Measurements from ENCODE around the gene REPS2. TPM values are rescaled to one million over a fixed set of nuclear protein-coding genes. Genes with fewer than 3 reads are reported as not detected.

Gene REPS2
- total RNA-seq, 2 experiments from 2014 or later = 0.41 to 4.0 TPM

DNA sequence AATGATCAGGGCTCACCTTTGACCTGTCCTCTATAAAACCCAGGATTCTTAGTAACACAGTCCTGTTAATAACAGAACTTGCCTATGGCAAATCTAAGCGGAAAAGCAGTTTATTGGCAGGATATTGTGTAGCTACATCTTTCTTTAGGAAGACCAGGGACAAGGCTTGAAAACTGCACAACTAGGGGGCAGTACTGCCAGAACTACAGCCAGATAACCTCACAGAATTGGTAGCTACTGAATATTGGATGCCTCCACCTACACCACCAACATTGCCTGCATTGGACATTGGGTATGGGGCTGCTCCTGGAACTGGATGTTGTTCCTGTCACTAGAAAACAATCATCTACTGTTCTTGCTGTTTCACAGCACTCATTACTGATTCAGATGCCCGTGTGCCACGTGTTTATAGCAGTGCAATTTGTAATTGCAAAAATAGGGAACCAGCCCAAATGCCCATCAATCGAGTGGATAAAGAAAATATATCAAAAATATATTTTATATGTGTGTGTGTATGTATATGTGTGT, 47.4 kb downstream of the REPS2 start:
- H3K79me2 ChIP-seq (ENCODE audit: insufficient read depth, low read depth, low read length) = no peaks in the 10 kb centered on the region
- BruUV-seq (replicated peaks) = no TSS peak
- intact Hi-C loops (cut with micrococcal nuclease; ENCODE audit: unreplicated experiment) = no loop called here
- no peaks in the 10 kb centered on the region for H3K9me2 ChIP-seq (ENCODE audit: insufficient read depth, low read length)
- ChIA-PET CTCF (ENCODE audit: unreplicated experiment) (no interaction called here), POLR2A (interaction anchor here (0.6 kb wide), 1 partner anchor 248 kb away, joined by 3 read pairs; no protein-coding TSS in a partner anchor)
- no peaks in the 10 kb centered on the region for H3K36me3 ChIP-seq (ENCODE audit: insufficient read depth, low read length)
- H3K4me3 ChIP-seq (ENCODE audit: low read depth, low read length, poor library complexity, severe bottlenecking) = no peak overlapping the region
- no peak overlapping the region for H2AFZ ChIP-seq (ENCODE audit: low read length)
- TF ChIP-seq, protein P1, sequence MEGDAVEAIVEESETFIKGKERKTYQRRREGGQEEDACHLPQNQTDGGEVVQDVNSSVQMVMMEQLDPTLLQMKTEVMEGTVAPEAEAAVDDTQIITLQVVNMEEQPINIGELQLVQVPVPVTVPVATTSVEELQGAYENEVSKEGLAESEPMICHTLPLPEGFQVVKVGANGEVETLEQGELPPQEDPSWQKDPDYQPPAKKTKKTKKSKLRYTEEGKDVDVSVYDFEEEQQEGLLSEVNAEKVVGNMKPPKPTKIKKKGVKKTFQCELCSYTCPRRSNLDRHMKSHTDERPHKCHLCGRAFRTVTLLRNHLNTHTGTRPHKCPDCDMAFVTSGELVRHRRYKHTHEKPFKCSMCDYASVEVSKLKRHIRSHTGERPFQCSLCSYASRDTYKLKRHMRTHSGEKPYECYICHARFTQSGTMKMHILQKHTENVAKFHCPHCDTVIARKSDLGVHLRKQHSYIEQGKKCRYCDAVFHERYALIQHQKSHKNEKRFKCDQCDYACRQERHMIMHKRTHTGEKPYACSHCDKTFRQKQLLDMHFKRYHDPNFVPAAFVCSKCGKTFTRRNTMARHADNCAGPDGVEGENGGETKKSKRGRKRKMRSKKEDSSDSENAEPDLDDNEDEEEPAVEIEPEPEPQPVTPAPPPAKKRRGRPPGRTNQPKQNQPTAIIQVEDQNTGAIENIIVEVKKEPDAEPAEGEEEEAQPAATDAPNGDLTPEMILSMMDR (conservative IDR thresholded peaks at IDR 0.05; ENCODE audit: low read length) = peak; percentile 54
- TF ChIP-seq EZH2phosphoT487 (IDR thresholded peaks at IDR 0.05; ENCODE audit: borderline replicate concordance, low read depth, low read length) = no peak
- no peak overlapping the region for H3K4me2 ChIP-seq (ENCODE audit: low read length)
- no peaks in the 10 kb centered on the region for H4K20me1 ChIP-seq (ENCODE audit: insufficient read depth, low read length)
- no peaks in the 10 kb centered on the region for H3K9me3 ChIP-seq (ENCODE audit: low read length)
- H3K4me1 ChIP-seq (ENCODE audit: insufficient read depth, low read length, poor library complexity, severe bottlenecking) = no peaks in the 10 kb centered on the region
- no peak for DNase-seq (ENCODE audit: low spot score)
- no peak overlapping the region for H3K27ac ChIP-seq (ENCODE audit: low read depth, low read length, poor library complexity, severe bottlenecking)

DNA sequence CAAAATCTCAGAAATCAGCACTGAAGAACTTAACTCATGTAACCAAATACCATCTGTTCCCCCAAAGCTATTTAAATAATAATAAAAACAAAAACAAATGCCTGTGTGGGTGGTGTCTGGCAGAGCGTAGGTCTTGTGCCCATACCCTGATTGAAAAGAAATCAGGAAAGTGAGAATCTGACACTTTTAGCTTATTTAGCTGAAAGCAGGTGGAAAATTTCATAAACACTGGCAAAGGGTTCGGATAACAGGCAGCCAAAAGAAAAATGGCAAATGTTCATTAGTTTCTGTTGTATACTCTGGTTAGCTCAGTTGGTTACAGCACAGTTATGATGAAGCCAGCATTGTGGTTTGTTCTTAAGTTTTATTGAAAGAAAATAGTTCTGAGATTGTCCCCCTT, 48.3 kb downstream of the REPS2 start:
- CTCF ChIA-PET (ENCODE audit: unreplicated experiment) = interaction anchor here (0.6 kb wide), 1 partner anchor 54 kb away, joined by 3 read pairs; no protein-coding TSS in a partner anchor

DNA sequence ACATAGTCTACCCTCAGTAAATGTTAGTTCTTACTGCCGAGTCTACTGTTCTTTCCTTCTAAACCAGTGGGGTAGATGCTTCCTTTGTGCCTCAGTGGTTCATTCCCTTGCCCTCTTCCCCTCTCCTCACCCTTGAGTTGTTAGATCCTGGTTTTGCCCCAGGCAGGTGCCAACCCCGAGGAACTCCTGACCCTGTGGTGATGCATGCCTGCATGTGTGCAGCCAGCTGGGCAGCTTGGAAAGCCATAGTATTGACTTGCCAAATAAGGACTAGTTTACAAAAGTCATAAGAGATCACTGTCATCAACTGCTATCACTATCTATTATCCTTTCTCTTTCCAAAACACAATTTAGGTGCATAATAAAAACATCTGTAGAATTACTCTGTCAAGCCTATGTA, 50.9 kb downstream of the REPS2 start:
- Histone ChIP-seq H3K27ac (ENCODE audit: low read depth, low read length, poor library complexity, severe bottlenecking) (no peak overlapping the region), H3K36me3 (ENCODE audit: insufficient read depth, low read length) (no peaks in the 10 kb centered on the region), H3K79me2 (ENCODE audit: insufficient read depth, low read depth, low read length) (no peaks in the 10 kb centered on the region), H3K4me2 (ENCODE audit: low read length) (no peak overlapping the region), H2AFZ (ENCODE audit: low read length) (no peak overlapping the region), H3K9me3 (ENCODE audit: low read length) (no peaks in the 10 kb centered on the region), H3K4me3 (ENCODE audit: low read depth, low read length, poor library complexity, severe bottlenecking) (no peak overlapping the region), H3K4me1 (ENCODE audit: insufficient read depth, low read length, poor library complexity, severe bottlenecking) (no peaks in the 10 kb centered on the region), H4K20me1 (ENCODE audit: insufficient read depth, low read length) (no peaks in the 10 kb centered on the region), H3K9me2 (ENCODE audit: insufficient read depth, low read length) (no peaks in the 10 kb centered on the region)
- no TSS peak for BruUV-seq (replicated peaks)
- ChIA-PET POLR2A (interaction anchor here (1.0 kb wide), 1 partner anchor 22 kb away, joined by 3 read pairs; no protein-coding TSS in a partner anchor), CTCF (ENCODE audit: unreplicated experiment) (no interaction called here)
- no peak for TF ChIP-seq EZH2phosphoT487 (IDR thresholded peaks at IDR 0.05; ENCODE audit: borderline replicate concordance, low read depth, low read length)
- TF ChIP-seq, protein P1 (conservative IDR thresholded peaks at IDR 0.05; ENCODE audit: low read length) = no peak
- no peak for DNase-seq (ENCODE audit: low spot score)
- intact Hi-C loops (cut with micrococcal nuclease; ENCODE audit: unreplicated experiment) = no loop called here

More for the DNA sequence above, 48.3 kb downstream of the REPS2 start:
- Histone ChIP-seq H3K4me3 (ENCODE audit: low read depth, low read length, poor library complexity, severe bottlenecking) (no peak overlapping the region), H3K36me3 (ENCODE audit: insufficient read depth, low read length) (no peaks in the 10 kb centered on the region), H3K4me1 (ENCODE audit: insufficient read depth, low read length, poor library complexity, severe bottlenecking) (no peaks in the 10 kb centered on the region), H3K4me2 (ENCODE audit: low read length) (no peak overlapping the region), H3K9me2 (ENCODE audit: insufficient read depth, low read length) (no peaks in the 10 kb centered on the region), H3K27ac (ENCODE audit: low read depth, low read length, poor library complexity, severe bottlenecking) (no peak overlapping the region), H2AFZ (ENCODE audit: low read length) (no peak overlapping the region), H3K9me3 (ENCODE audit: low read length) (no peaks in the 10 kb centered on the region), H3K79me2 (ENCODE audit: insufficient read depth, low read depth, low read length) (no peaks in the 10 kb centered on the region), H4K20me1 (ENCODE audit: insufficient read depth, low read length) (no peaks in the 10 kb centered on the region)
- TF ChIP-seq, protein P1 (conservative IDR thresholded peaks at IDR 0.05; ENCODE audit: low read length) = no peak
- no peak for TF ChIP-seq EZH2phosphoT487 (IDR thresholded peaks at IDR 0.05; ENCODE audit: borderline replicate concordance, low read depth, low read length)
- intact Hi-C loops (cut with micrococcal nuclease; ENCODE audit: unreplicated experiment) = no loop called here
- POLR2A ChIA-PET = no interaction called here
- no TSS peak for BruUV-seq (replicated peaks)
- DNase-seq (ENCODE audit: low spot score) = no peak
